ENCODE data around the gene GAGE12J. TPM values are rescaled to one million over a fixed set of nuclear protein-coding genes. Genes with fewer than 3 reads are reported as not detected.
A peak's percentile ranks its signal among the peaks of the same experiment; 100 is the strongest.
"Not testable (repeated sequence)": the region's sequence is repeated elsewhere in the genome, so short reads cannot be mapped to it uniquely, and the experiment has no call there.

GAGE12J gene
- total and polyA plus RNA-seq, 8 donors, result not detected

GRCh38 chrX:49292400-49293362 is 29.2 kb upstream of the GAGE12J start:
- FAIRE-seq (no peak), ATAC-seq (no peak), DNase-seq (peak in 2 of 6 donors; percentile 40 to 76)
- no peak overlapping the region for H3K4me3 ChIP-seq
- H3K27me3 ChIP-seq, result peaks cover 0 to 4% (median 0%) of the 10 kb centered on the region in 4 donors
- WGBS, 2 donors, result 65 to 71% methylated on average over 16 to 17 of the region's 17 CpGs
- intact Hi-C loops (cut with DNase I), result no loop called here
- H3K36me3 ChIP-seq, result no peaks in the 10 kb centered on the region
- TF ChIP-seq CTCF (IDR thresholded peaks at IDR 0.05), result no peak
- H3K9me3 ChIP-seq, result no peaks in the 10 kb centered on the region
- H3K4me1 ChIP-seq, result no peaks in the 10 kb centered on the region
- no peak overlapping the region for H3K27ac ChIP-seq

GRCh38 chrX:49299293-49299692 is 22.5 kb upstream of the GAGE12J start:
- DNase-seq; H3K9me3 ChIP-seq; H3K27ac ChIP-seq; FAIRE-seq; ATAC-seq; H3K4me3 ChIP-seq; intact Hi-C loops (cut with DNase I); H3K36me3 ChIP-seq; H3K4me1 ChIP-seq: not testable (repeated sequence)
- peaks cover 0 to 11% (median 0%) of the 10 kb centered on the region in 4 donors for H3K27me3 ChIP-seq
- 72 to 87% methylated on average over 5 of the region's 5 CpGs for WGBS, 2 donors

GRCh38 chrX:49300703-49301102 is 21.1 kb upstream of the GAGE12J start:
- H3K9me3 ChIP-seq, result no peaks in the 10 kb centered on the region
- H3K27ac ChIP-seq, result no peak overlapping the region
- WGBS, 2 donors, result 48 to 72% methylated on average over 1 of the region's 1 CpG
- ATAC-seq (no peak), DNase-seq (no peak), FAIRE-seq (no peak)
- peaks cover 0 to 13% (median 0%) of the 10 kb centered on the region in 4 donors for H3K27me3 ChIP-seq
- no peak for TF ChIP-seq CTCF (IDR thresholded peaks at IDR 0.05)
- intact Hi-C loops (cut with DNase I), result no loop called here
- H3K36me3 ChIP-seq, result no peaks in the 10 kb centered on the region
- no peak overlapping the region for H3K4me3 ChIP-seq
- no peaks in the 10 kb centered on the region for H3K4me1 ChIP-seq

- Histone ChIP-seq H3K36me3 (no peaks in the 10 kb centered on the region), H3K4me1 (no peaks in the 10 kb centered on the region), H3K27me3 (peaks cover 0 to 18% (median 0%) of the 10 kb centered on the region in 4 donors), H3K27ac (no peak within 1 kb of the TSS), H3K9me3 (no peaks in the 10 kb centered on the region), H3K4me3 (no peak within 1 kb of the TSS)
- TF ChIP-seq CTCF (IDR thresholded peaks at IDR 0.05), result no peak
- intact Hi-C loops (cut with DNase I), result no loop called here
- ATAC-seq, result no peak
- no peak for FAIRE-seq
- 68 to 79% methylated on average over 15 of the region's 15 CpGs for WGBS, 2 donors
- DNase-seq, result no peak
These were observed 18.5 kb upstream of the GAGE12J start, which contains the start of gene GAGE10 for GRCh38 chrX:49303346-49303745. GAGE10 (plus strand) TSS chrX:49303646; CDS start chrX:49304860, 1,214 bp downstream.

DNA sequence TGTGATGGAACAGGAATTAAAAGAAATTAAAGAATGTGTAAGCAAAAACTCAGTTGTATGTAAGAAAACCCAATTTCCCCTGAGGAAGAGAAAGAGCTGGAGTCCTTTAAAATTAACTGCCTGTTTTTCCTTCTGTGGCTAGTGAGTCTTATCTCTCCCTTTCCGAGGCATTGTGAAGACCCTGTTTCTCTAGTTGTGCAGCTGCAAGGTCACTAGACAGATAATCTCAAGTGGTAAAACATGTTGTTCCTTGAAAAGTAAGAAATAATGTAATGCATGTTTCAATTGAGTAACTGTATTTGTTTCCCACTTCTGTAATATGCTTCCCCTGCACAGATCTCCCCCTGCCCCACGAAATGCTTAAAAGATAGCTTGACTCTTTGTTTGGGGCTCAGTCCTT is 14.1 kb upstream of the GAGE12J start:
- FAIRE-seq; H3K4me3 ChIP-seq; H3K4me1 ChIP-seq; DNase-seq; intact Hi-C loops (cut with DNase I); H3K27ac ChIP-seq; ATAC-seq; H3K9me3 ChIP-seq; H3K36me3 ChIP-seq: not testable (repeated sequence)
- WGBS, 2 donors, result 34 to 67% methylated on average over 2 of the region's 2 CpGs
- H3K27me3 ChIP-seq, result peaks cover 0 to 14% (median 0%) of the 10 kb centered on the region in 4 donors

Data from pancreas (tissue), 10 donors.